Amniotic epithelial cell (primary cell): ENCODE data around the gene B3GNT9.

Experiments used
- DNase-seq: peaks from one replicate; pipeline ENCODE4 v3.0.0-alpha.2; 2010; ENCODE audit warnings: low read depth

Gene B3GNT9

DNA sequence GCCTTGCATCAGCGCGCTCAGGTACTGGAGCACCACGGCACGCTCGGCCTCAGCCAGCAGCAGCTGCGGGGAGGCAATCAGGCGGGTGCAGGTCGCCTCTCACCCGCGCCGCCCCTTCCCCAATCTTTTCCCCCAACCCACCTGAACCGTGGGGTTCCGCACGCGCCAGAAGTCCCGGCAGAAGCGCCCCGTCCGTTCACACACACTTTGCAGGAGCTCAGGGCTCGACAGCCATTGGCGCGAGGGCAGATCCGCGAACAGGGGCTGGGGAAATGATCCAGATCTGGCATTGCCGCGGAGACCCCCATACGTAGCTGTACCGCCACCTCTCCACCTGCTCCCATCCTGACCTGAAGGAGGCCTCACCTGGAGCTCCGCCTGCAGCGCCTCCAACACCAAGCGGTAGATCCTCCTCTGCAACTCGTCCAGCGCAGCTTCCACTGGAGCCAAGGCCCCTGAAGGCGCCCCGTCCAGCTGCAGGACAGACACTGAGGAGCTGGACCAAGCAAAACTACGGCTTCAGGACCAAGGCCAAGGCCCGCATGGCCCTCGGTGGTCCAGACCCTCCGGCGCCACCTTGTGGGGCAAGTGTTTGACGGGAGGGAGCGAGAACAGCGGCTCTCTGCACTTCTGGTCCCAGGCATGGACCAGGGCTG lies 34.3 kb upstream of the B3GNT9 start:
- DNase-seq = peak; percentile 88

DNA sequence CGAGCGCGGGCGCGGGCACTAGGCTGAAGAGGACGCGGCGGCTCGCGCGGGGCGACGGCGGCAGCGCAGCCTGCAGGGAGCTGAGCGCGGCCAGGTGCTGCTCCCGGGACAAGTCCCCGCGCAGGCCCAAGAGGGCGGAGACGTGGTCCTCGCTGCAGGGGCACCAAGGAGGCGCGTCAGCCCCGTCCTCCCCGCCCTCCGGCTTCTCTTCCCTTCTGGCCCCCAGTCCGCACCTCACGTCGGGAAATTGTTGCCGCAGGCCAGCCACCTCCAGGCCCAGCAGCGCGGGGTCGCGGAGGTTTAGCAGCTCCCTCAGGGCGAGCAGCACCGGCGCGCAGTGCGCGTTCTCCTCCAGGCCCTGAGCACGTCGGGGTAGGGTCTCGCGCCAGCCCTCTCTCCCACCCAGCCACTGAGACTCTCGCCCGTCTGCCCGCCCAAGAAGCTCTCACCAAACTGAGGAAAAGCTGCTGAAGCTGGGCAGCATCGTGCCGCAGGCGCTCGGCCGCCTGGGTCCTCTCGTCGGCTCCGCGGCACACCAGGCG lies 33.7 kb upstream of the B3GNT9 start:
- no peak for DNase-seq

DNA sequence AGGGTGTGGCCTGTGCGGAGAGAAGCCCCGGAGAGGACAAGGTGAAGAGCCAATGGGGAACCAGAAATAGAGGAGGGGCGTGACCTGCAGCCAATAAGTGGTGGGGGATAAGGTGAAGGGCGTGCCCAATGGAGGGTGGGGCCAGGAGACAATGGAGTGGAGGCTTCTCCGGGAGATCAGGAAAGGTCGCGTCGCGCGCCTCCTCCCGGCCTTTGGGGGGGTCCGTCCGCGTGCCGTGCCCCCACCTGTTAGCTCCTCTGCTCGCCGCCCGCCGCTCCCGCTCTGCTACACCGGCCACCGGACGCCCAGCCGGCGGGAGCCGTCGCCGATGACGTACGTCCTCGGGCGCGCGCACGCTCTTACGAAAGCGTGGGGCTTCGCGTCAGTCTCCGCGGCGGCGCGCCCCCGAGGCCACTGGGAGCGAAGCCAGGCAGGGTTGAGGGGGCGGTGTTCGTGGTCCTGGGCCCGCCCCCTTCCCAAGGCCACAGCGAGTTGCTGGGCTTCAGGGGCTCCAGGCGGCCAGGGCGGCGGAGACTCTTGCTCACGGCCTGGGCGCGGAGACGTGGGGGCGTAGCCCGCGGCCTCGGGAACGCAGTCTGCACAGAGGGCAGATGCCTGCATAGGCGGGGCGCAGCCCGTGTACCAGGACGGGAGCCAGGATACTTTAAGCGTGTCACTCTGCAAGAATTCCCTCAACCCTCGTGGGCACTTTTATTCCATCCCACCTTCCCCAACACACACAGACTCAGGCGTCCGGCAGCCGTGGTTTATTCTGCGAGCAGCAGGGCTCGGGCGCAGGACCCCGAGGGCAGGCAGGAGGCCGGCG lies 33.0 kb upstream of the B3GNT9 start, which contains the start of gene MATCAP1:
Gene MATCAP1, minus strand, starts transcription at position 337 of the 826 bp plus-strand sequence. CDS start 3,353 bp downstream, outside the sequence.
- peak; percentile 98 for DNase-seq

DNA sequence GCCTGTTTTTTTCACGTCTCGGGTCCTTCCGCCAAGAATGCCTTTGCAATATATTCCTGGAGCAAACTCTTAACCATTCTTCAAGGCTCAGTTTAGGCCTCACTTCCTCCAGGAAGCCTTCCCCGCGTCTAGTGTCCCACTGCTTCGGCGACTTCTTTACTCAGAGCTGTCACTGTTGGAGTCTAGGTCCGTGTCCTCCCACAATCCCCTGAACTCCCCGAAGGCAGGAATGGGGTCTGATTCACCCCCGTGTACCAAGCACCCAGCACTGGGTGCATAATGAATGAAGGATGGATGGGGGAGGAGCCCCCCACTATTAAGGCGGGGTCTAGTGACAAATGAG lies 32.5 kb upstream of the B3GNT9 start:
- no peak for DNase-seq

DNA sequence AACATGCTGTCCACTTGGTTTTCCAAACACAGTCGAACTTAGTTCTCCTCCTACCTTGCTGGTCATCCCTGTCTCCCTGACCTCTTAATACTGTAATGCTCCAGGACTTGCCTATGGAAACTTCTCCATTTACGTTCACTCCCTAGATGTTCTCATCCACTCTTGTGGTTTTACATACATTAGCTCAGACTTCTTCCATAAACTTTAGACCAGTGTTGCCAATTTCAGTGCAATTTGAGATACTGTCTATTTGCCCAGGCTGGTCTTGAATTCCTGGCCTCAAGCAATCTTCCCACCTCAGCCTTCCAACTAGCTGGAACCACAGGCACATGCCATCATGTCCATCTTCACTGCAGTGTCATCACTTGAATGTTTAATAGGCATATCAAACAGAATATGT lies 31.5 kb upstream of the B3GNT9 start:
- no peak for DNase-seq

DNA sequence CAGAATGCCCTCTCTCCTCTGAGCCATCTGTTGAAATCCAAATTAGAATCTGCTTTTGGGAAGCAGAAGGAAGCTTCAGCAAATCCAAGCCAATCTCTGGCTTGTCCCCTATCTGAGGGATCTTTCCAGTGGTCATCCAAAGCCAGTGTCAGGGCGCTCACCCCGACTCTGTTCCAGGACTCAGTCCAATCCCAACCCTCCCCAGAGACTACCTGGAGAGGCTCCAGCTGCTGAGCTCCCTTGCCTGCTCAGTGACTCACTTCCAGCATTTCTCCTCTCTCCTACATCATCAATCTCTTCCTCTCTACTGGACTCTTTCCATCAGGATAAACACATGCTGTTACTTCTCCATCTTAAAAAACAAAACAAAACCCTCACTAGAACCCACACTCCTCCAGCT lies 30.5 kb upstream of the B3GNT9 start:
- peak; percentile 87 for DNase-seq

DNA sequence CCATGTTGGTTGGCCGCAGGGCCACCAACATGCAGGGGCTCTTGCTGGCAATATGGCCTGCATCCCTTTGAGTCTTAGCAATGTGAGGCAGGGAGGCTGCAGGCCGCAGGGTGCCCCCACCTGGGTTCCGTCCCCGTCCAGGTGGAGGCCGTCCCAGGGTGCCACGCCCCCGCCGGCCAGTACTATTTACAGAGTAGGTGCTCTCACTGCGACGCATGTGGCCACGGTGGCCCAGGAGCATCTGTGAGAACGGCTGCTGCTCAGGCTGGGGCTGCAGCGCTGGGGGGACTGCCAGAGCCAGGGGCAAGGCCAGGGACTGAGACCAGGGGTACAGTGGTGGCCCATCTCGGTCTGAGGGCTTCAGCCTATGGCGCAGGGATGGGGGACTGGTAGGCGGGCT lies 29.4 kb upstream of the B3GNT9 start:
- DNase-seq = no peak

DNA sequence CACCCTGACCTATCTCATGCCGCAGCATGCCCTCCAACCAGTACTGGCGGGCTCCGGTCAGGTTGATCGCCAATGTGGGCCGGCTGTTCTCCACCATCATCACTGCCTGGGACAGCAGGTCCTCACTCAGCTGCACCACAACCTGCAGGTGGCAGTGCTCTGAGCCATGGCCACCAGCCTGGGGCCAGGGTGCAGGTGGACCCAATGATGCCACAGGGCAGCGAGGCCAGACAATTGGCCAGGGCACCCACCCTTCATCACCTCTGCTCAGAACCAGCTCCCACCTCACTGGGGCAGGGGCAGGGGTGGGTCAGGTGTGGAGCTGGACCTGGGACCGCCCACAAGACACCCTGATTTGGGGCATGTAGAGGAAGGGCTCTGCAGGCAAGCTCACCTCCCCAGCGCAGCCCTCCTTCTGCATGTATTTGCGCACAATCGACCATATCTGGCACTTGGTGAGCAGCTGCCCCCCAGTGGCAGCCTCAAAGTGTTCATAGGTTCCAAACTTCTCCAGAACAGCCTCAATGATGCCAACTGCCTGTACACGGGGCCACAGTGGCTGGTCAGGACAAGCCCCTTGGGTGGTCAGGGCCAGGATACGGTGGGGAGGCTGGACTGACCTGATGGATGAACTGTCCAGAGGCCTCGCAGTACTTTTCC lies 28.8 kb upstream of the B3GNT9 start:
- no peak for DNase-seq

DNA sequence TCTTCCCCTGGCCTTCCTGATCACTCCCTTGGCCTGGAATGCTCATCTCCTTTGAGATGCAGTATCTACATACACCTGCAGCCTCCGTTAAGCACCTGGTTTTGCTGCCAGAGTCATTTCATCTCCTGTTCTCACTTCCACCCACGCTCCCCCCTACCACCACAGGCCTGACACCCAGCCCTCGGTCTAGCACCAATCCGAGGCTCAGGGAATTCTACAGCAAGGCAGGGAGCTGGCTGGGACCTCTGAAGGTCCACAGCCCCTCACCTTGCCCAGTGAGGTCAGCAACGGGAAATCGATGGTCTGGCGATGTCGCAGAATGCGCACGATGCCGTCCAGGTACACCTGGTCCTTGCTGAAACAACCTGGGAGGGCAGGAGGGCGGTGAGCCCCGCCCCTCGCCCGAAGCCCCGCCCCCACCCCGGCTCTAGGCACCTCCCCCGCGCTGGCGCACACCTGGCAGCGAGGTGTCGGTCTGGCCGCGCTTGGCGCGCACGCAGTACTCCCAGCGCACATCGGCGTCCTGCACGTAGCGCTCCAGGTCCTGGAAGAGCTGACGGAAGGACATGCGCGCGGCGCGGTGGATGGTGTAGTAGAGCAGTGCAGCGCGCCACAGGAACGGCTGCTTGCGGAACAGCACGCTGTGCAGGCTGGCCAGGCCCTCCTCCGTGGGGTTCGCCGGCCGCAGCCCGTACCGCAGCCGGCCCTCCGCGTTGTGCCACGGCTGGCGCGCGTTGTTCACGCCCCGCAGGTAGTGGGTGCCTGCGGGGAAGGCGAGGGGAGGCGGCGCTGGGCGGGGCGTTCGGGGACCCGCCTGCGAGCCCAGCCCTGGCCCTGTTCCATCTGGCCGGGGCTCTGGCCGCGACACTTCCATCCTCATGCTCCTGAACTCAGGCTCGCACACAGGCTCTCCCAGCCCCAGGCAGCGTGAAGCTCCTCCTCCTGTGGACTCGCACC lies 27.2 kb upstream of the B3GNT9 start:
- peak; percentile 58 for DNase-seq

DNA sequence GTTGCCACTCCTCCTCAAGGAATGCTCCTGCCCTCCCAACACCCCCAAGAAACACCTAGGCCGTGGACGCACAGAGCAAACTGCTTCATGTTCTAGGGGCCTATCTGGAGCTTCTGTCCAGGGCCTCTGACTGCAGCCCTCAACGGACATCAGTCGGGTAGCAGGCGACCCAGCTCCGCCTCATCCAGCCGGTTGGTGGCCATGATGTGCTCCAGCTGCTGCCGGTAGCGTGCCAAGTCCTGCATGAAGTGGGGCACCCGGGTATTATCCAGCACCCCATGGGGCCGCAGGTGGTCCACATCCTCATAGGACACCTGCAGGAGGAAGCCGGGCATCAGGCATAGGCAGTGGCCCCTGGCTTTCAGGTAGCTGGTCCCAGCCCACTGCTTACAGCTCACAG lies 25.9 kb upstream of the B3GNT9 start:
- no peak for DNase-seq

DNA sequence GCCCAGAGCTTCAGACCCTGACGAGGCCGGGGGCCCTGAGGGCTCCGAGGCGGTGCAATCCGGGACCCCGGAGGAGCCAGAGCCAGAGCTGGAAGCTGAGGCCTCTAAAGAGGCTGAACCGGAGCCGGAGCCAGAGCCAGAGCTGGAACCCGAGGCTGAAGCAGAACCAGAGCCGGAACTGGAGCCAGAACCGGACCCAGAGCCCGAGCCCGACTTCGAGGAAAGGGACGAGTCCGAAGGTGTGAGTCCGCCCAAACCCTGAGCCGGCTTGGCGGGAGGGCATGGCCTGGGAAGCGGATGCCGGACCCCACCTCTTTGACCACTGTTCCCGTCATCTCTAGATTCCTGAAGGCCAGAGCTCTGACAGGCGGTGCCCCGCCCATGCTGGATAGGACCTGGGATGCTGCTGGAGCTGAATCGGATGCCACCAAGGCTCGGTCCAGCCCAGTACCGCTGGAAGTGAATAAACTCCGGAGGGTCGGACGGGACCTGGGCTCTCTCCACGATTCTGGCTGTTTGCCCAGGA lies 24.0 kb upstream of the B3GNT9 start:
- no peak for DNase-seq

DNA sequence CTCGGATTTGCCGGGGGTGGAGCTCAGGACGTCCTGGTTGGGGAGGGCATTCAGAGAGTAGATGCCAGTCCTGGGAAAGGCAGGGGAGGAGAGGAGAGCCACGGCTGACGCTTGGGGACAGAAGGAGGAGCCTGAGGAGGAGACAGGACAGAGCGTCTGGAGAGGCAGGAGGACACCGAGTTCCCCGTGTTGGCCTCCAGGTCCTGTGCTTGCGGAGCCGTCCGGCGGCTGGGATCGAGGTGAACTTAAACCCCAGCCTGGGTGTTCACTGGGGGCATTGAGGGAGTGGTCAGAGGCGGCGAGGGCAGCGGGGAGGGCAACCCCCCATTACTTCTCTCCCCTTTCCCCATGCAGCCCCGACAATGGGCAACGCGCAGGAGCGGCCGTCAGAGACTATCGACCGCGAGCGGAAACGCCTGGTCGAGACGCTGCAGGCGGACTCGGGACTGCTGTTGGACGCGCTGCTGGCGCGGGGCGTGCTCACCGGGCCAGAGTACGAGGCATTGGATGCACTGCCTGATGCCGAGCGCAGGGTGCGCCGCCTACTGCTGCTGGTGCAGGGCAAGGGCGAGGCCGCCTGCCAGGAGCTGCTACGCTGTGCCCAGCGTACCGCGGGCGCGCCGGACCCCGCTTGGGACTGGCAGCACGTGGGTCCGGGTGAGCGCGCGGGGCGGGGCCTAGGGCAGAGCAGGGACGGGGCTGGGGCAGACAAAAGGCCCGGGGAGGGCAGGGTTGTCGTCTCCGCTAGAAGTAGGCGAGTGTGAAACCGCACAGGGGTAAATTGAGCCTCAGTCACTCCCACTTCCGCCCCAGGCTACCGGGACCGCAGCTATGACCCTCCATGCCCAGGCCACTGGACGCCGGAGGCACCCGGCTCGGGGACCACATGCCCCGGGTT lies 23.3 kb upstream of the B3GNT9 start:
- peak; percentile 84 for DNase-seq

DNA sequence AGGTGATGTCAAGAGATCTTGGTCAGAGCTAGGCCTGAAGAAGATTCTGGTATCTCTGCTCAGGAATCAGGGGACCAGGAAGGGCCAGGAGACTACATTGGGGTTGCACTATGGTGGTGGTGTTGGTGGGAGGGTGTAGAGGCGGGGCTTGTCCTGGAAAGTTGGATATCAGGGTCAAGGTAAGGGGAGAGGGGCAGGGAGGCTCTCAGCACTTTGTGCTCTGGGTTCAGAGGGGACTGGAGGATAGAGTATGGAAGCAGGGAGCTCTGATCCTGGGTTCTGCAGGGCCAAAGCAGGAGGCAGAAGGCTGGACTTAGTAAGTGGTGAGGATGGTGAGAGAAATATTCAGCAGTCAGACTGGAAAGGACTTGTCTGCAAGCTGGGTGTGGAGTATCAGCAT lies 22.5 kb upstream of the B3GNT9 start:
- DNase-seq = no peak

DNA sequence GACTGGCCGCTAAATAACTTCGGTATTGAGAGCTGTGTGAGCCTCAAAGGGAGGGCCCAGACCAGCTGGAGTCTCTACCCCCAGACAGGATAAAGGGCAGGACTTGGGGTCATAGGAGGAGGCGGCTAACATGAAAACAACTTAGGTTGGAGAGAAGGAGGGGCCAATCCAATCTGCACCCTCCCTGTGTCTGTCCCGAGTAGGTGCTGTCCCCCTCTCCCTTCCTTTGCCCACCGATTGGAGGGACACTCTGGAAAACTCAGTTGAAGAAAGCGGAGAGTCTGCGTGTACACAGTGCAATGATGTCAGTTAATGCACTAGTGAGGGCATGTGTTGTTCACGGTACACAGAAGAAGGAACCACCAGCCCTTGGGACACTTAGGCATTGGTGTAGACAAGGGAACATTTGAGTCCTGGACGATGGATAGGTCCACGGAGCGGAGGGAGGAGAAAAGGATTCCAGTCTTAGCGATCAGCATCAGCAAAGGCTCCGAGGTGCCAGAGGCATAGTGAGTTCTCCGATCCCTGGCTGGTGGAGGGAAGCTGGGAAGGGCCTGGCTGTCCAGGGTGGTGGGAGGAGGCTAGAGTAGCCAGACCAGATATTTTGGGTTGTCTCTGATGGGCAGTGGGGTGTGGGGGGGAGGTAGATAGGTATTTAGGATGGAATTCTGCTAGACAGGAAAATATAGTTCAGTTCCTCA lies 20.3 kb upstream of the B3GNT9 start:
- peak; percentile 39 for DNase-seq

DNA sequence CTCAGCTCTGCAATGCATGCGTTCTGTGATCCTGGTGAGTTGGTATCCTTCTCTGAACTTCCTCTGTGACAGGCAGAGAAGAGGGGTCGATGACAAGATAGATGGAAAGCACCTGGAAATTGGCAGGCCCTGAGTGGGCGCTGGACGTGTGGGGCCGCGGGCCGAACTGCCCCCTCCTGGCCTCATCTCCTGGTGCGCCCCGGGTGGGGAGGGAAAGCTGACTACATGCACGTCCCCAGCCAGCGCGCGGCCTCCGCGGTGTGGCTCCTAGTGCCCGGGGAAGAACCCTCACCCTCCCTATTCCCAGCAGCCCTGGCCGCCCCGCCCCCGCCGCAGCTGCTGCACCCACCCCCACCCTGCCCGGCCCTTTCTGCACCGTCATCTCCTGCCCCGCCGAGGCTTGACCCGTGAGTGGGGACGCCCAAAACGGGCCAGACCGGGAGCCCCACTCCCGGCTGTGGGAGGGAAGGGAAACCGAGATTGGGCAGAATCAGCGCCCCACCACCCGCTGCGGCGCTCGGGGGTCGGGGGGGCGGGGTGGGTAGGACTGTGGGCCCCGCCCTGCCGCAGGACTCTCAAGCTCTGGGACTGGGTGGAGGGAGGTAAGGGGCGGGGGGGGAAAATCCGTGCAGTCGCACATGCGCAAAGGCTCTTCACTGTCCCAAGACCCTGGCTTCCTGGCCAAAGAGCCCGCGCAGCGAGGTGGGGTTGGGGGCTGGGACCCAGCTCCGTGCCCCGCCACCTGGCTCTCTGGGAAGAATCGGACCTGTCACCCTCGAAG lies 19.6 kb upstream of the B3GNT9 start, which contains the start of gene NOL3:
Gene NOL3, plus strand, starts transcription at position 371 of the 781 bp plus-strand sequence.
- DNase-seq = peak; percentile 75

DNA sequence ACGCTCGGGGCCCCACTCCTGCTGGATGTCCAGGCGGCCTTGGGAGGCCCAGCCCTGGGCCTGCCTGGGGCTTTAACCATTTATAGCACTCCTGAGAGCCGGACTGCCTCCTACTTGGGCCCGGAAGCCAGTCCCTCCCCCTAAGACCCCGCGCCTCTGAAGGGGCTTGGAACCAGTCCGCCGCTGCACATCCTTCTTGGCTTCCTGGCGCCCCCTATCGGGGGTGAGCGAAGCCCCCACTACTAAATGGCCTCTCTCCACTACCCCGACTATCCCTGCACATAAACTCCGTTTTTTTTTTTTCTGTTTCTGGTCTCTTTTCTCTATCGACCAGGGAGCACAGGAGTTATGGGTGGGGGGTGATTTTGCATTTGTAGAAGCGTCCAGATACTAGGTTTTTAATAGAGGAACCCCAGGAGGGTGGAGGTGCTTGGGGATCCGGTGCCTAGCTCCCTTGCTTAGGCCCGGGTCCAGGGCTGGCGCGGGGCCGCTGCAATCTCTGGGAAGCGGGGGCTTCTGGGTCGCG lies 18.9 kb upstream of the B3GNT9 start:
- DNase-seq = no peak

DNA sequence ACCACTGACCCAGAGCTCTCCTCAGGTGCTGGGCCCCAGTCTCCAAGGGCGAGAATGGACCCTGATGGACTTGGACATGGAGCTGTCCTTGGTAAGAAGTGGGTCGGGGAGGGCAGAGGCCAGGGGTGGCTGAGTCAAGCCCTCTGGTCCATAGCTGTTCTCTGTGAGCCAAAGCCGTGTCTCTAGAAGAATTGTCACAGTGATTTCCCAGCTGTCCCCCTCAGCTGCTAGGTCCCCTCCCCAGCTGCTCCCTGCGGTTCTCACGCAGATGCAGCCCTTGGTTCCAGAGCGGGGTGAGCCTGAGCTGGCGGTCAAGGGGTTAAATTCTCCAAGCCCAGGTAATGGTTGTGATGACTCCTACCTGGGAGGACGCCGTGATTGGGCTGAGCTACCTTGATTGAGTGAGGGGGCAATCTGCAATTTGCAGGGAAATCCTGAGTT lies 18.2 kb upstream of the B3GNT9 start:
- no peak for DNase-seq

DNA sequence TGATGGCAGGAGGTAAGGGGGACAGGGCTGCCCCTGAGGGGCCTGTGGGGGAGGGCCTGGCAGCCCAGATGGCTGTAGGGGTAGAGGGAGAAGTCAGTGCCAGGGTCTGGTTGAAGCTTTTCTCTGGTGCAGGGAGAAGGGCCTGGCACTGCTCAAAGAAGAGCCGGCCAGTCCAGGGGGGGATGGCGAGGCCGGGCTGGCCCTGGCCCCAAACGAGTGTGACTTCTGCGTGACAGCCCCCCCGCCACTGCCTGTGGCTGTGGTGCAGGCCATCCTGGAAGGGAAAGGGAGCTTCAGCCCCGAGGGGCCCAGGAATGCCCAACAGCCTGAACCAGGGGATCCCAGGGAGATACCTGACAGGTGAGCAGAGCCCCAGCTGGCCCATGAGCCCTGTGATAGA lies 16.8 kb upstream of the B3GNT9 start:
- DNase-seq = no peak
